Upper lobe of left lung (tissue), 4 donors: ENCODE data around the gene SLC22A16.

Source experiments
- CTCF ChIP-seq, 6 experiments: fragments of 450-650 bp in 4 of 6; fragments of 200-600 bp in 2 of 6; sonication (generic) in 2 of 6; IDR thresholded peaks; one replicate each; pipeline ENCODE4 v1.5.1; 2016 to 2019; ENCODE audit warnings: antibody characterized with exemption in 6 of 6
- EP300 ChIP-seq, 4 donors: sonication (generic); formaldehyde crosslinking; IDR thresholded peaks; one replicate each; pipeline ENCODE4 v1.5.1; 2017; ENCODE audit warnings: antibody characterized with exemption in 4 of 4, control low read depth in 2 of 4

- TF ChIP-seq CTCF (IDR thresholded peaks at IDR 0.05) (no peak), EP300 (IDR thresholded peaks at IDR 0.05) (no peak)
These were observed 81.2 kb downstream of the SLC22A16 start for GRCh38 chr6:110395221-110395620.
